IPS DF 6.9 (cell line): ENCODE results near the gene TCF12.
"Not testable (repeated sequence)": the region's sequence is repeated elsewhere in the genome, so short reads cannot be mapped to it uniquely, and the experiment has no call there.

Source experiments
- DNase-seq: peaks from one replicate; pipeline ENCODE4 v3.0.0-alpha.2; 2013; ENCODE audit warnings: low read depth, low spot score
- H3K27ac ChIP-seq: one replicate; pipeline ENCODE4 v1.5.1; 2013; ENCODE audit warnings: low read length, control low read depth
- H3K27me3 ChIP-seq: 2 replicates; pipeline ENCODE4 v1.6.1; 2013; ENCODE audit warnings: mild to moderate bottlenecking, low read length; ENCODE audit not compliant: control insufficient read depth, insufficient read depth
- H3K36me3 ChIP-seq: 2 replicates; pipeline ENCODE4 v1.6.1; 2013; ENCODE audit warnings: low read length; ENCODE audit not compliant: control insufficient read depth, insufficient read depth
- H3K4me1 ChIP-seq: 2 replicates; pipeline ENCODE4 v1.6.1; 2013; ENCODE audit warnings: low read length; ENCODE audit not compliant: control insufficient read depth, insufficient read depth
- H3K4me3 ChIP-seq: 2 replicates; pipeline ENCODE4 v1.5.1; 2013; ENCODE audit warnings: mild to moderate bottlenecking, low read length
- H3K9me3 ChIP-seq: 2 replicates; pipeline ENCODE4 v1.6.1; 2013; ENCODE audit warnings: low read length, inconsistent platforms; ENCODE audit not compliant: control insufficient read depth, insufficient read depth
- WGBS: extraction: QIAGEN DNeasy Blood & Tissue Kit; methylation state at CpG from one replicate; pipeline ENCODE4 v1.1.7; 2013; ENCODE audit warnings: mixed read lengths, missing lambda C conversion rate; ENCODE audit not compliant: insufficient read length, insufficient coverage; 5-methylcytosine and 5-hydroxymethylcytosine counted together

Gene TCF12

DNA sequence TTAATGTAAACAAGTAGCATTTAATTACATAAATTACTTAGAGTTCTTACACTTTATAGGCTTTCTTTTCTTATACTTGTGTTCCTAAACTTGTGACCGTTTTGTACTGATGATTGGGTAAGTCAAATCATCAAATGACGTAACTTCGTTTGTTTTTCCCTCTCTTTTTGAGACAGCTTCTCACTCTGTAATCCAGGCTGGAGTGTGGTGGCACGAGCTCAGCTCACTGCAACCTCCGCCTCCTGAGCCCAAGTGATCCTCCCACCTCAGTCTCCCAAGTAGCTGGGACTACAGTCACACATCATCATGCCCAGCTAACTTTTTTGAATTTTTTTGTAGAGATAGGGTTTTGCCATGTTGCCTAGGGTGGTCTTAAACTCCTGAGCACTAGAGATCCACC, 226.0 kb downstream of the TCF12 start:
- Histone ChIP-seq H3K36me3 (no peaks in the 10 kb centered on the region), H3K9me3 (no peaks in the 10 kb centered on the region), H3K4me1 (no peaks in the 10 kb centered on the region), H3K27me3 (no peaks in the 10 kb centered on the region), H3K4me3 (no peak overlapping the region), H3K27ac (no peak overlapping the region)
- WGBS: no CpG with 5 or more reads among the region's 5 CpGs
- DNase-seq: no peak

DNA sequence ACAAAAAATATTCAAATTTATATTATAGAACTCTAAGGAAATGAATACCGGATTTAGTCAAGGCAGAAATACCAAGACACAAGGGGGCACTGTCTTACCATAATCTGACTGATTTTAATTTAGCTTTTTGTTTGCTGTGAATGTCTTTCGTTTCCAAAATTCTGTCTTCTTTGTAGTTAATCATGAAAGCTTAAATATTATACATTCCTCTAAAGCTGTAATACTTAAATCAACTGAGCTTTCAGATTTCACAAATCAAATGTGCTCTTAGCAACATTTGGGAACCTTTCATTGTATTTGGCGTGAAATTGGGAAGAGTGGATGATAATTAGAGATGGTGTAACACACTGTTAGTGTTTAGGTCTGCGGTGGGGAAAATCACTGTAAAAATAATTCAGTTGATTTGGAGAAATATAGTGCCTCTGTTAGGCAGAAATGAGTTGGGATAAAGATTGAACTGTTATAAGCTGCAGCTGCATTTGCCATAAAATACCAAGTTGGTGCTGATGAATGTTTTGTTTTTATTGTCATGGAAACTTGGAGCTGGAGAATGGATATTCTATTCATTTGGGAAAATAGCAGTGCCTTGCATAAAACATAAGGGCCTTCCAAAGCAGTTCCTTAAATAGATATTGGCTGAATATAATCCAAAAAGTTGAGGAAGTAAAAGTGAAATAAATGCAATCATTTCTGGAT, 228.2 kb downstream of the TCF12 start:
- Histone ChIP-seq H3K27me3 (no peaks in the 10 kb centered on the region), H3K4me3 (no peak overlapping the region), H3K36me3 (no peaks in the 10 kb centered on the region), H3K4me1 (no peaks in the 10 kb centered on the region), H3K27ac (no peak overlapping the region), H3K9me3 (no peaks in the 10 kb centered on the region)
- no peak for DNase-seq
- WGBS: 100% methylated on average over 2 of the region's 4 CpGs

DNA sequence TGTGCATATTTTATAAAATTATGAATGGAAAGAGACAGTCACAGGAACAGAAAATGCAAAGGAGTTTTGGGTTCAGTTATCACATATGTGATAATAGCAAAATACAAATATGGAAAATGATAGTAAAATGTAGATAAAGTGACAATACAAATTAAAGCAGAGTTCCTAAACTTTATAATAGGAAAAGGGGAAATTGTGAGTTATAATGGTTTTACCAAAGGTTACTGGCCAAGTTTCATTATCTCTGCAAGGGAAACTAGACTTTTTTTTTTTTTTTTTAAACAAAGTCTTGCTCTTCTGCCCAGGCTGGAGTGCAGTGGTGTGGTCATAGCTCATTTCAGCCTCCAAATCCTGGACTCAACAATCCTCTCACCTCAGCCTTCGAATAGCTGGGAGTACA, 229.2 kb downstream of the TCF12 start:
- no peak for DNase-seq
- Histone ChIP-seq H3K4me3 (no peak overlapping the region), H3K9me3 (no peaks in the 10 kb centered on the region), H3K36me3 (no peaks in the 10 kb centered on the region), H3K27me3 (no peaks in the 10 kb centered on the region), H3K4me1 (no peaks in the 10 kb centered on the region), H3K27ac (no peak overlapping the region)
- WGBS: no CpG with 5 or more reads among the region's 1 CpG

- H3K9me3 ChIP-seq: no peaks in the 10 kb centered on the region
- DNase-seq: no peak
- H3K4me1 ChIP-seq: no peaks in the 10 kb centered on the region
- no peak overlapping the region for H3K4me3 ChIP-seq
- no peaks in the 10 kb centered on the region for H3K27me3 ChIP-seq
- H3K27ac ChIP-seq: no peak overlapping the region
- no peaks in the 10 kb centered on the region for H3K36me3 ChIP-seq
Observed at GRCh38 chr15:57148262-57148661, 229.8 kb downstream of the TCF12 start.

- H3K9me3 ChIP-seq: no peaks in the 10 kb centered on the region
- H3K4me1 ChIP-seq: no peaks in the 10 kb centered on the region
- no peaks in the 10 kb centered on the region for H3K27me3 ChIP-seq
- no peak overlapping the region for H3K4me3 ChIP-seq
- no peak for DNase-seq
- H3K36me3 ChIP-seq: no peaks in the 10 kb centered on the region
- H3K27ac ChIP-seq: no peak overlapping the region
Observed at GRCh38 chr15:57149196-57149595, 230.8 kb downstream of the TCF12 start.

DNA sequence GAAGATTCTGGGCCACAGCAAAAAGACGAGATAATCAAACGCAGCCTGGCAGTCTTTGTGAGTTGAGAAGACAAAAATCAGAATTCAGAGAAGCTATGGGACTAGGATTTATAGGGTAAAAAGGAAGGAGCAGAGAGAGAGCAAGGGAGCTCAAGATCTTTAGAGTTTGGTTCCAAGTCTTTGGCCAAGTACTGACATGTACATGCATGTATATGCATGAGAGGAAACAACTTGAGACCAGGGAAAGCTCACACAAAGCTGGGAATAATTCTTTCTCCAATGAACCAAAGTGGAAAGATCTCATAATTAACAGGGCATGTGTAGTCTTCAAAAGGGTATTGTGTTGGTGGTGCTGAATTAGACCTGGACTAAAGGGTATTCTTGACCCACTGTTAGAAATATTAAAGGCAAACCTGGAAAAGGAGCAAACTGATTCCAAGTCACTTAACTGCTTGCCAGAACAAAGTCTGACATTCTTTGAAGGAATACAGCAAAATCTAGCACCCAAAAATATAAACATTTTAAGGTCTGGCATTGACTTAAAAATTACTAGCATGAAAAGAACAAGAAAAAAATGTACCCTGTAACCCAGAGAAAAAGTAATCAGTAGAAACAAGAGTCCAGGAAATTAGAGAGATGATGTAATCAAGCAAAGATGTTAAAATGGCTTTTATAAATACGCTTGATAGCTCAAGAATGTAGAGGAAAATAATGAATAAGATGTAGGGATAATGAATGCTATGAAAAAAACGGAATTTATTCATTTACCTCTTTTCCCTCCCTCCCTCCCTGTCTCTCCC, 231.8 kb downstream of the TCF12 start:
- no CpG with 5 or more reads among the region's 4 CpGs for WGBS
- no peaks in the 10 kb centered on the region for H3K36me3 ChIP-seq
- DNase-seq: no peak
- no peaks in the 10 kb centered on the region for H3K9me3 ChIP-seq
- H3K27me3 ChIP-seq: no peaks in the 10 kb centered on the region
- H3K4me3 ChIP-seq: no peak overlapping the region
- H3K4me1 ChIP-seq: no peaks in the 10 kb centered on the region
- no peak overlapping the region for H3K27ac ChIP-seq

- H3K27me3 ChIP-seq, DNase-seq, H3K4me1 ChIP-seq, H3K4me3 ChIP-seq, H3K27ac ChIP-seq, H3K9me3 ChIP-seq, H3K36me3 ChIP-seq: not testable (repeated sequence)
- WGBS: no CpG with 5 or more reads among the region's 1 CpG
Observed at GRCh38 chr15:57150866-57151203, 232.4 kb downstream of the TCF12 start.

- no peak for DNase-seq
- H3K27me3 ChIP-seq: no peaks in the 10 kb centered on the region
- no peak overlapping the region for H3K27ac ChIP-seq
- H3K4me3 ChIP-seq: no peak overlapping the region
- no peaks in the 10 kb centered on the region for H3K9me3 ChIP-seq
- WGBS: no CpG with 5 or more reads among the region's 1 CpG
- H3K36me3 ChIP-seq: no peaks in the 10 kb centered on the region
- no peaks in the 10 kb centered on the region for H3K4me1 ChIP-seq
Observed at GRCh38 chr15:57152133-57152532, 233.7 kb downstream of the TCF12 start.

DNA sequence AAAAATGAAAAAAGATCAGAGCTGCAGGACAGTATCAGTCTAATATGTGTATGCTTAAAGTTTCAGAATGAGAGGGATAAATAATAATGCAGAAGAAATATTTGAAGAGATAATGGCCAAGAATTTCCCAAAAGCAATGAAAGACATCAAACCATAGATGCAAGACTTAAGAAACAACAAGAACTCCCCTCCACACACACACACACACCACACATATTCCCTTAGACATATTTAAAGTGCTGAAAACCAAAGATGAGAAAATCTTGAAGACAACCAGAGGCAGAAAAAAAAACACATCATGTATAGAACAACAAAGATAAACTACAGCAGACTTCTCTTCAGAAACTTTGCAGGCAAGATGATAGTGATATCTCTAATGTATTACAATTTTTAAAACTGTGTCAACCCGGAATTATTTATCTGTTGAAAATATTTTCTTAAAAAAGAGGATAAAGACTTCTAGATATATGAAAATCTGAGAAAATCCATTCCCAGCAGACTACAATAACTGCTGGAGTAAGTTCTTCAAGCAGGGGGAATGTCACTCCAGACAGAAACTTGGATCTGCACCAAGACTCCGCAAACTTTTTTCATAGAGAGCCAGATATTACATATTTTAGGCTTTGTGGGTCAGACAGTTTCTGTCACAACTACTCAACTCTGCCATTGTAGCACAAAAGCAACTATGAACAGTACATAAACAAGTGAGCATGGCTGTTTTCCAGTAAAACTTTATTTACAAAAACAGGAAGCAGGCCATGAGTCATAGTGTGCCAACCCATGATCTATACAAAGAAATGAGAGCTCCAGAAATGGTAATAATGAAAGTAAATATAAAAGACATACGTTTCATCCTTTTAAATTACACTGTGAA, 234.5 kb downstream of the TCF12 start:
- Histone ChIP-seq H3K36me3 (no peaks in the 10 kb centered on the region), H3K27me3 (no peaks in the 10 kb centered on the region), H3K27ac (no peak overlapping the region), H3K4me3 (no peak overlapping the region), H3K9me3 (no peaks in the 10 kb centered on the region), H3K4me1 (no peaks in the 10 kb centered on the region)
- DNase-seq: no peak
- WGBS: no CpG with 5 or more reads among the region's 3 CpGs

DNA sequence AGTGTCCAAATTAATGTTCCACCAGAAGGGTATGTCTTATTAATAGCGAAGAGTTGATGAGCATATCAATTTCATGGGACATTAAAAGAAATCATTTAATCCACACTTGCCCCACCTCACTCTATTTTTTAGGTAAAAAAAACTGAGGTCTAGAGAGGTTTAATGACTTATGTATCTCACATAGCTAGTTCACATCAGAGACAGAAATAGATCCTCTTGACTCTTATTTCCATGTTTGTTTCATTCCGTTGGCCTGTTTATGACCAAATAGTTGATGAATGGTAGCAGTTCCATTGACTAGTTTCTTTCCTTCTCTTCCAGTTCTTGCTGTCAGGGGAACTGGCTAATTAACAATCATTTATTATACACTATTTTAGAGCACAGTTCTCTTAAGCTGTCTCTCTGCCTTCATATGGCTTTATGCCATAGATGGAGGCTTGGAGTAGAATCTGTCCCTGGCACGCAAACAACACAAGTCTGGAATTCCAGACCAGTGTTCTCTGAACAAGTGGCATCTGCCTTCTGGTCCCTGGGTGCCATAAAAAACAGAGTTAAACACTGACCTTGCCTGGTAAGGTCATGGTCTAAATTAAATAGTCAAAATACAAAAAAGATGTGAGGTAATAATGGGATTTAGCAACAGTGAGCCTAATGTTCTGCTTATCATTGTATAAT, 237.9 kb downstream of the TCF12 start:
- Histone ChIP-seq H3K4me3 (no peak overlapping the region), H3K36me3 (no peaks in the 10 kb centered on the region), H3K27ac (no peak overlapping the region), H3K4me1 (no peaks in the 10 kb centered on the region), H3K9me3 (no peaks in the 10 kb centered on the region), H3K27me3 (no peaks in the 10 kb centered on the region)
- WGBS: no CpG with 5 or more reads among the region's 3 CpGs
- no peak for DNase-seq
